Fibroblast of pulmonary artery (primary cell): ENCODE results near the gene TIMM13.

Experiments used
- DNase-seq: peaks from one replicate; pipeline ENCODE4 v3.0.0-alpha.2; 2010; ENCODE audit warnings: low read depth
- H3K4me3 ChIP-seq: replicated peaks from 2 replicates; pipeline ENCODE4 v1.5.1; 2011; ENCODE audit warnings: low read depth, mild to moderate bottlenecking, control low read depth, low read length, moderate library complexity
- CTCF ChIP-seq: IDR thresholded peaks from 2 replicates; pipeline ENCODE4 v1.5.1; 2011; ENCODE audit warnings: mild to moderate bottlenecking, control low read depth, low read length, inconsistent platforms; ENCODE audit errors: missing control alignments

Gene TIMM13

DNA sequence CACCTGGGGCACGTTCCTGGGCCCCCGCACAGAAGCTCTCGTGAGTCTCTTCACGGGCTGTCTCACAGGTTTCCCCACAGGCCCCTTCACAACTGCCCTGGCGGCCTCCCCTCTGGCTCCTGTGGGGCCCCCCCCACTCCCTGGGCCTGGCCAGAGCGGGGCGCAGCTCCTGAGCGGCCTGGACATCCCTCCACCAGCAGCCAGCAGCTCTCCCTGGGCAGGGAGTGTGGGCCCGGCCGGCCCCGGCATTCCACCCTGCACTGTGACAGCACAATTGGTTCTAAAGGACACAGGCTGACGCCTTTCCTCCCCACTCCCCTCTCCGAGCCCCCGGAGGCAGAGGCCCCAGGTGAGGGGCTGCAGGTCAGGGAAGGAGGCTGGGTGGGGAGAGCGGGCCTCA lies 9.5 kb upstream of the TIMM13 start:
- no peak overlapping the region for H3K4me3 ChIP-seq
- TF ChIP-seq CTCF, result no peak
- no peak for DNase-seq

DNA sequence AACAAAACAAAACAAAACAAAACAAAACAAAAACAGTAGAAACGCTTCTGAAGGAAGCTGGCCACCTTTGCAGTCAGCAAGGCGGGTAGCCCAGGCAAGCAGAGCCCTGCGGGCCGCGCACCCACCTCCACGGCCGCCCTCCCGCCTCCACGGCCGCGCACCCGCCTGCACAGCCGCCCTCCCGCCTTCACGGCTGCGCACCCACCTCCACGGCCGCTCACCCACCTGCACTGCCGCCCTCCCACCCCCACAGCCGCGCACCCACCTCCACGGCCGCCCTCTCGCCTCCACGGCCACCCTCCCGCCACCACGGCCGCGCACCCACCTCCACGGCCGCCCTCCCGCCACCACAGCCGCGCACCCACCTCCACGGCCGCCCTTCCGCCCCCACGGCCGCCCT lies 9.0 kb upstream of the TIMM13 start:
- TF ChIP-seq CTCF, result no peak
- DNase-seq, result no peak
- H3K4me3 ChIP-seq, result no peak overlapping the region

DNA sequence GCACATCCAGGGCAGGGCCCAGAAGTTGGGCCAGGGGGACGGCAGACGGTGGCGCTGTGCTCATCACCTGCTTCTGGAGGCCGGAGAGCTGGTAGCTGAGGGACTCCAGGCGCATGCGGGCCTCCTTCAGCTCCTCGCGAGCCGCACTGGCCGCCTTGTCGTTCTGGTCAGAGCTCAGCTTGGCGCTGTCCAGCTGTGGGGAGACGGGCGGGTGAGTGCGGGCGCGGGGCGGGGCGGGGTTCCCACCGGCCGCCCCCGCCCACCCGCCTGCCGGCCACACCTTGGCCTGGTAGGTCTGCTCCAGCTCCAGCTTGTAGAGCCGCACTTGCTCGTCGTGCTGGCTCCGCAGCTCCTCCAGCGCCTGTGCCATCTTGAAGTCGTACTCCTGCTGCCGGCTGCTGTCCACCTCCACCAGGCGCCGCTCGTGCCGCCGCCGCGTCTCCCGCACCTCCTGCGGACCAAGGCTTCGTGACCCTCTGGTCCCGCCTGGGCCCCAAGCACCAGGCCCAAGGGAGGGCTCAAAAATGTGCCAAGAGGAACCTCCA lies 7.4 kb upstream of the TIMM13 start:
- no peak overlapping the region for H3K4me3 ChIP-seq
- no peak for TF ChIP-seq CTCF
- no peak for DNase-seq

GRCh38 chr19:2434267-2434666 lies 6.9 kb upstream of the TIMM13 start:
- no peak for DNase-seq
- no peak for TF ChIP-seq CTCF
- H3K4me3 ChIP-seq, result no peak overlapping the region

DNA sequence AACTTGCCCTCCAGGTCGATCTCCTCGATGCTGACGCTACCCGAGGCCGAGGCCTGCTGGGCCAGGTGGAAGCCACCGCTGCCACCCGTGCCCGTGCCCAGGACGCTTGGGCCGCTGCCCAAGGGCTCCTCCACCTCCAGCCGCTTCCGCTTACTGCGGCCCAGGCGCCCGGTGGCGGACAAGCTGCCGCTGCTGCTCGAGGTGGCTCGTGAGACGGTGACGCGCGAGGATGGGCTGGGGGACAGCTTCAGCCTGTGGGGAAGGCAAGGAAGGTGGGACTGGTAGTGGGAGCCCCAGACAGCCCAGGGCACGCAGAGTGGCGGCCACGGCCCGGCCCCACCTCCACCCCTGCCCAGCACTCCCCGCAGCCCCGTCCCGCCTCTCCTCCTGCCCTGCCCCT lies 6.5 kb upstream of the TIMM13 start:
- H3K4me3 ChIP-seq, result no peak overlapping the region
- no peak for TF ChIP-seq CTCF
- no peak for DNase-seq

- no peak for DNase-seq
- TF ChIP-seq CTCF, result no peak
- no peak overlapping the region for H3K4me3 ChIP-seq
Observed at GRCh38 chr19:2432131-2432848, 4.9 kb upstream of the TIMM13 start.
